ENCODE measurements around the gene FKRP.
"Not testable (repeated sequence)": the region's sequence is repeated elsewhere in the genome, so short reads cannot be mapped to it uniquely, and the experiment has no call there.

FKRP gene

DNA sequence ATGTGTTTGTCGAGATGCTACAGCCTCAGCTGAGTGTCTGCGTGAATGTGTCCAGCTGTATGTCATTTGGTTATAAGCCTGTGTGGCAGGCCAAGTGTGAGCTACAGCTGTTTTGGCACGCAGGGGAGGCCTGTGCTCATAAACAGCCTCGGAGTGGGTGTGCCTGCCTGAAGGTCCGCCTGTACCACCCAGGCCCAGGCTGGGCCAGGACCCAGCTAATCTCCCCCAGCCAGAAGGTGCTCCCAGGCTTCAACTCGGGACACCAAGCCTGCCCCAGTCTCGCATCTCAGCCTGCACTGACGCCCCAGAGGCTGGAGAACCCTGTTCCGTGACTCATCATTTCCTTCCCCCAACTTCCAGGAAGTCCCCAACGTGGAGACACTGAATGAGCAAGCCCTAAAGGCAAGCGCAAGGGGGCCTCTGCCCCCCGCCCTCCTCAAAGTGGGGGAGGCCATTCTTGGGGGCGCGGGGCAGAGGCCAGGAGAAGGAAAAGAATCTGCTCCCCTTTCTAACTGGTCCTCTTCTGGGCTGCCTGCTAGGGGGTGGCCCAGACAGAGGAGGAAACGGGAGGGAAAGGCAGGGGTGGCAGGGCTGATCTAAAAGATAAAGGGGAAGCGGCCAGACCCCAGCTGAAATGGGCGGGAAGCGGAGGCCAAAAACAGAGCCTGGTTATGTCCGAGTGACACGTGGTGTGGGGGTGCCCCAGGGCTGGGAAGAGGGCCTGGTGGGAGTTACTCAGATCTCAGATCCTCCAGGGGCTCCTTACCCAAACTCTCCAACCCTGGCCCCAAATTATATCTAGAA, 40.6 kb downstream of the FKRP start:
- DNase-seq (ENCODE audit: low read depth in 2 of 2), result peak; percentile 70 to 79

DNA sequence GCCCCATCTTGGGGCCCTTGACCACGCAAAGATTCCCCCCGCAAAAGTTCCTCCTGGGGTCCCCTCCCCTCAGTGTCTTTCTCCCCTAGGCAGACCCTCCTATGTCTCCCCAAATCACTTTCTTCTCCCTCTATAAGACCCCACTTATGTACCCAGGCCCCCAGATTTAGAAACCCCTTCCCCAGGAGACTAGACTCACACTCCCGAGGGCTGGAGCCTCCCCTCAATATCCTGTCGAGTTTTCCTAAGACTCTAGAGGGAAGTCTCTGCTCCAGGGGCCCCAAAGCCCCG, 41.1 kb downstream of the FKRP start:
- DNase-seq (ENCODE audit: low read depth in 2 of 2), result no peak

DNA sequence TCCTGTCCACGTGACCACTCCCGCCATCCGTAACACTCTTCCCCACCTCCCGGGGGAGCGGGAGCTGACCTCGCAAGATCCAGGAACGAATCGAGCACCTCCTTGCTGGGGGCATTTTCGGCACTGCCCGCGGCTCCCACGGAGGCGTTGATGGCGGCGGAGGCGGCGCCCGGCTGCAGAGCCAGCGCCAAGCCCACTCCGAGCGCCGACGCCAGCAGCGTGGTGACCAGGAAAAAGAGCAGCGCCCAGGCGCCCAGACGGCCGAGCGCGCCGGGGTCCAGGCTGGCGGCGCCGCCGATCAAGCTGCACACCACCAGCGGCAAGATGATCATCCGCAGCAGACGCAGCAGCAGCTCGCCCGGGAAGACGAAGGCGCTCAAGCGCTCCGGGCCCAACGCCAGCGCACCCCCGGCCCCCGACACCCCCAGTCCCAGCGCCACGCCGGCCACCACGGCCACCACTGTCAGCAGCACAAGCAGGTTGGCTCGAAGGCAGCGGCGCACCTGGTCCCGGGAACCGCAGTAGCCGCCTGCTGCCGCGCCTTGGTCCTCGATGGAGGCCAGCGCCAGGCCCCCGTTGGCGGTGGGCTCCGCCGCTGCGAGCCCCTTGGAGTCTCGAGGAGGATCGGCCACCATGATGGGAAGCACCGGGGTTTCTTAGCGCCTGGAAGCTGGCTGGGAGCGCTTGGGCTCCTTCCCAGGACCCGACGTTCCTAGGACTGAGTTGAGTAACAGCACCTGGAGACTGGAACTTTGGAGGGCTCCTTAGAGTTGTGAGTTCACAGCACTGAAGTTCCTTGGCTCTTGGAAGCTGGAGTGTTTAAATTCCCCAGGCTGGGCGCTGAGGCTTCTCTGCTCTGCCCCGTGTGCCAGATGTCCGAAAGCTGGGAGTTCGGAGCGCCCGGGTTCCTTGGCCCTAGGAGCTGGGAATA, 41.7 kb downstream of the FKRP start:
- DNase-seq (ENCODE audit: low read depth in 2 of 2), result no peak

DNA sequence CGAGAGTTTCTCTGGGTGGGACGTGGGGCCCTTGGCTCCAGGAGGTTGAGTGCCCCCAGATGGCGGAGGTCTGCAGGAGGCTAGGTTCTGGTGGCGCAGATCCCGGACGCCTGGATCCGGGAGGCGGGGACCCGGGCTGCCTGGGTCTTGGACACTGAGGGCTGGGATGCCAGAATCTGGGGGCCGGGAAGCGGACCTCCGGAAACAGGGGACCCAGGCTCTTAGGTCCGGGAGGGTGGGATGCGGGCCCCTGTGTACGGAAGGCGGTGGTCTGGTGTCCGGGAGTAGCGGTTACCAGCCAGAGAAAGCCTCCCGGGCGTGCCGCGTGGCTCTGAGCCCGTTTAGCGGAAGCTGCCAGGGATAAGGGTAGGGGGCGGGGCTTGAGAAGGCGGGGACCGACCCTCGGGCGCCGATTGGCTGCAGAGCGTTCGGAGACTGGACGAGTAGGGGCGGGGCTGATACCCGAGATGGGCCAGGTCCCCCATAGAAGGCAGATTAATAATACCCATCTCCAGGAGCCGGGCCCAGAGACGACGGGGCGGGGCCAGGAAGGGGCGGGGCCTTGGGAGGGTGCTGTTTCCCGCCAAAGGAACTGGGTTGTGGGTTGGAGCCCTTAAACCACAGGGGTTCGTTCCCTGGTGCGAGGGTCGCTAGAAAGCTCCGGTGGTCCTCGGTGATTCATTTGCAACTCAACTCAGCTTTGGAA, 42.6 kb downstream of the FKRP start, which contains the start of gene SLC1A5:
SLC1A5 (minus strand) TSS at position 333 of the 706 bp plus-strand sequence. CDS start 629 bp downstream, outside the sequence.
- DNase-seq (ENCODE audit: low read depth in 2 of 2), result peak; percentile 92 to 96

DNA sequence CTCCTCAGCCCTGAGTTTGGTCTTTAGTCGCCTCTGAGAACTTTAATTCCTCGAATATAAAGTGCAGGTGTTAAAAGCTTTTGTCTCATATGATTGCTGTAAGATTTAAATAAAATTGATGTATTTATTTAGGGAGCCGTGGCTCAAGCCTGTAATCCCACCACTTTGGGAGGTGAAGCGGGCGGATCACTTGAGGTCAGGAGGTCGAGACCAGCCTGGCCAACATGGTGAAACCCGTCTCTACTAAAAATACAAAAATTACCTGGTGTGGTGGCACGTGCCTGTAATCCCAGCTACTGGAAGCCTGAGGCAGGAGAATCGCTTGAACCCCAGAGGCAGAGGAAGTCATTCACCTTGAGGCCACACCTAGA, 43.1 kb downstream of the FKRP start:
- no peak for DNase-seq (ENCODE audit: low read depth in 2 of 2)

DNA sequence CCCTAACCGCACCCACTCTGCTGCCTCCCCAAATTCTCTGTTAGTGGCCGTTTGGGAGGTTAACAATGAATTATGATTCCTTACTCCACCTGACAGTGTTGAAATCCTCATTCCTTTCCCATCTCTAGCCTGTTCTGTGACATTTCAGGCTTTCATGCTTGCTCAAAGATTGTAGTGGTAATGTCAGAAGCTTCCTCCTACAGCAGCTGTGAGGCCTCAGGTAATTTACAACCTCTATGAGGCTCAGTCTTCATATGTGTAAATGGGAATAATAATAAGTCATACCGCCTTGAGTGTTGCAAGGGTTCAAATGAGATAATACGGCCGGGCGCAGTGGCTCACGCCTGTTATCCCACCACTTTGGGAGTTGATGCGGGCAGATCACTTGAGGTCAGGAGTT, 43.5 kb downstream of the FKRP start:
- no peak for DNase-seq (ENCODE audit: low read depth in 2 of 2)

DNA sequence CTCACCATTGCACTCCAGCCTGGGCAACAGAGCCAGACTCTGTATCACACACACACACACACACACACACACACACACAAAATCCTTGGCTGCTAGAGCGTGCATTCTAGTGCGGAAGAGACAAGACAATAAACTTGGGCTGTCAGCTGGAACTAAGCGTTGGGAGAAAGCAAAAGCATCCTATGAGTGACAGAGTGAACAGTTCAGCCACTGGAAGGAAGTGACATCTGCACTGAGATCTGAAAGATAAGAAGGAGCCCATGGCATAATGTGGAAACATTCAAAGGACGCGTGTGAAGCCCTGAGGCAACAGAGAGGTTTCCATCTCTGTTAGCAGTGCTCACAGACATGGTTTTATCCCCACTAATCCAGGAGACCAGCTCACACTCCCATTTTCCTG, 46.1 kb downstream of the FKRP start:
- DNase-seq (ENCODE audit: low read depth in 2 of 2), result no peak

DNA sequence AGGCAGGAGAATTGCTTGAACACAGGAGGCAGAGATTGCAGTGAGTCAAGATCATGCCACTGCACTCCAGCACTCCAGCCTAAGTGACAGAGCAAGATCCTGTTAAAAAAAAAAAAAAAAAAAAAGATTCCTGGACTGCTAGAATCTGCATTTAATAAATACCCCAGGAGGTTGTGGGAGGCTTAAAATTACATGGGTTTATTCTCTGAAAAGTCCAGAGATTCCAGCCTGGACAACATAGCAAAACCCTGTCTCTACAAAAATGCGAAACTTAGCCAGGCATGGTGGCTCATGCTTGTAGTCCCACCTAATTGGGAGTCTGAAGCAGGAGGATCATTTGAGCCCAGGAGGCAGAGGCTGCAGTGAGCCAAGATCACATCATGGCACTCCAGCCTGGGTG, 52.0 kb downstream of the FKRP start:
- no peak for DNase-seq (ENCODE audit: low read depth in 2 of 2)

DNA sequence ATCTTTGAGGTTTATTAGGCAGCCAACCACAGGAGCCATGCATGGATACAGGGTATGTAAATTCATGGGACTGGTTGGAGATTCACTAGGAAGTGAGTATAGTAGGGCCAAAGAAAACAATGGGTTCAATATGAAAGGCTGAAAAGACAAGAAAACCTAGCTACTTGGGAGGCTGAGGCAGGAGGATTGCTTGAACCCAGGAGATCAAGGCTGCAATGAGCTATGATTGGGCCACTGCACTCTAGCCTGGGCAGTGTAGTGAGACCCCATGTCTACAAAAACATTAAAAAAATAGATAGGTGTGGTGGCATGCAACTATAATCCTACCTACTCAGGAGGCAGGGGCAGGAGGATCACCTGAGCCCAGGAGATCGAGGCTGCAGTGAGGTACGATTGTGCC, 52.9 kb downstream of the FKRP start:
- no peak for DNase-seq (ENCODE audit: low read depth in 2 of 2)

DNA sequence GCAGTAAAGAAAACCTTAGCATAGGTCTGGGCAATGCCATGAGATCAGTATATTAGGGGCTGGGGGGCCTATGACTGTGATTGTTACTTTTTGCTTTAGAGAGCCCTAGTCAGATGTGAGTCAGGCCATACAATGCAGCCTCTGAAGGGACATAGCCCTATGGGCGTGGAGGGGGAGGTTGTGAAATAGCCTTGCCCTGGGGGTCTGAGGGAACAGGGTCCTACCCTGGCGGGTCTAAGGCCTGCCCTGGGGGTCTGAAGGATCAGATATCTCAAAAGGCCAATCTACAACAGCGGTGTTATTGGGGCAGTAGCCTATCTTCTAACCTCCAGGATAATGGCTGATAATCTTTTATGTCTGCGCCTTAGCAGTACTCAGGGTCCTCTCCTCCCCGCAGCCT, 56.3 kb downstream of the FKRP start:
- DNase-seq (ENCODE audit: low read depth in 2 of 2), result no peak

DNA sequence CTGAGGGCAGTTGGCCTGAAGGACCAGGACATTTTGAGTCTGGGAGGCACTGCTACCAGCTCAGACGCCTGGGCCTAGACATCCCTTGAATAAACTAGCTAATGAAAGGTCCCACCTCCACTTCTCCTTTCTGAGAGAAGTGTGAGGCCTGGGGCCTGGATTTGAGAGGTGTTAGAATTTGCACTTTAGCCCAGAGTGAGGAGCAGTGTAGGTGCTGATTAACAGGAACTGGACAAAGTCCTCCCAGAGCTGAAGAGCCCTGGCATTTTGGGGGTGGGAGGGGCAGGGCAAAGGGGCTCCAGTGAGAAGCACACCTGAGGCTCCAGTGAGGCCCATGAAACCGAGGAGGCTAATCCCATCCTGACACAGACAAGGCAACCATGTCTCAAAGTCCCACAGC, 57.7 kb downstream of the FKRP start:
- no peak for DNase-seq (ENCODE audit: low read depth in 2 of 2)

DNA sequence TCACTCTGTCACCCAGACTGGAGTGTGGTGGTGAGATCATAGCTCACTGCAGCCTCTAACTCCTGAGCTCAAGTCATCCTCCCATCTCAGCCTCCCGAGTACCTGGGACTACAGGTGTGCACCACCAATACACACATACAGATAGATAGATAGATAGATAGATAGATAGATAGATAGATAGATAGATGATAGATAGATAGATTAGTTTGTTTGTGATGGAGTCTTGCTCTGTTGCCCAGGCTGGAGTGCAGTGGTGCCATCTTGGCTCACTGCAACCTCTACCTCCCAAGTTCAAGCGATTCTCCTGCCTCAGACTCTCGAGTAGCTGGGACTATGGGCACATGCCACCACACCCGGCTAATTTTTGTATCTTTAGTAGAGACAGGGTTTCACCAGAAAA, 58.6 kb downstream of the FKRP start:
- not testable (repeated sequence) for DNase-seq (ENCODE audit: low read depth in 2 of 2)

DNA sequence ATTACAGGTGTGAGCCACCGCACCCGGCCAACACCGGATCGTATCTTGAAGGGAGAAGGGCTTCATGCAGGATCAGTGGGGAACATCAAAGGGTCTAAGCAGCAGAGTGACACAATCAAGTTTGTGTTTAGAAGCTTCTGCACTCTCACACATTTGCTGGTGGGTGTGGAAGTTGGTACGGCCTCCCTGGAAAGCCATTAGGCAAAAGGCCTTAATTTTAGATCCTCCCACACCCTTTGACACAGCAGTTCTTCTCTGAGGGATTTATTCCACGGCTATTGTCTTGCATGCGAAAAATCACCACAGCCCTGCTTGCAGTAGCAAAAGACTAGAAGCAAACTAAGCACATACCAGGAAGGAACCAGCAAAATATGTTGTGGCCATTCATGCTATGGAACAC, 60.8 kb downstream of the FKRP start:
- DNase-seq (ENCODE audit: low read depth in 2 of 2), result no peak
